ENCODE data around the gene TAF6L. TPM values are rescaled to one million over a fixed set of nuclear protein-coding genes. Genes with fewer than 3 reads are reported as not detected.

Gene TAF6L, protein sequence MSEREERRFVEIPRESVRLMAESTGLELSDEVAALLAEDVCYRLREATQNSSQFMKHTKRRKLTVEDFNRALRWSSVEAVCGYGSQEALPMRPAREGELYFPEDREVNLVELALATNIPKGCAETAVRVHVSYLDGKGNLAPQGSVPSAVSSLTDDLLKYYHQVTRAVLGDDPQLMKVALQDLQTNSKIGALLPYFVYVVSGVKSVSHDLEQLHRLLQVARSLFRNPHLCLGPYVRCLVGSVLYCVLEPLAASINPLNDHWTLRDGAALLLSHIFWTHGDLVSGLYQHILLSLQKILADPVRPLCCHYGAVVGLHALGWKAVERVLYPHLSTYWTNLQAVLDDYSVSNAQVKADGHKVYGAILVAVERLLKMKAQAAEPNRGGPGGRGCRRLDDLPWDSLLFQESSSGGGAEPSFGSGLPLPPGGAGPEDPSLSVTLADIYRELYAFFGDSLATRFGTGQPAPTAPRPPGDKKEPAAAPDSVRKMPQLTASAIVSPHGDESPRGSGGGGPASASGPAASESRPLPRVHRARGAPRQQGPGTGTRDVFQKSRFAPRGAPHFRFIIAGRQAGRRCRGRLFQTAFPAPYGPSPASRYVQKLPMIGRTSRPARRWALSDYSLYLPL
- total RNA-seq (10 to 100 TPM; 18.3 to 42.3 (median 25.9) TPM), polyA plus RNA-seq (10 to 100 TPM; 10.8 to 98.1 (median 41.2) TPM)
- long read RNA-seq, donor 1, transcript TAF6L-201 (11 exons, 2,116 nt), result major isoform, 5 of 57 reads
- long read RNA-seq, donor 1, partial matches to known transcripts, result 17 of 57 reads
- long read RNA-seq, donor 1, other reads (novel, unspliced or antisense), result 34 of 57 reads
- long read RNA-seq, donor 2, partial matches to known transcripts, result 0 of 2 reads
- long read RNA-seq, donor 2, other reads (novel, unspliced or antisense), result 0 of 2 reads
- long read RNA-seq, donor 3, partial matches to known transcripts, result 0 of 2 reads
- long read RNA-seq, donor 3, other reads (novel, unspliced or antisense), result 0 of 2 reads
- long read RNA-seq, donor 4, partial matches to known transcripts, result 1 of 2 reads
- long read RNA-seq, donor 4, other reads (novel, unspliced or antisense), result 1 of 2 reads
- long read RNA-seq, donor 5, transcript TAF6L-201 (11 exons, 2,116 nt), result major isoform, 33 of 70 reads
- long read RNA-seq, donor 5, partial matches to known transcripts, result 5 of 70 reads
- long read RNA-seq, donor 5, other reads (novel, unspliced or antisense), result 32 of 70 reads
- long read RNA-seq, donor 6, partial matches to known transcripts, result 0 of 5 reads
- long read RNA-seq, donor 6, other reads (novel, unspliced or antisense), result 3 of 5 reads
- long read RNA-seq, donor 7, partial matches to known transcripts, result 0 of 1 reads
- long read RNA-seq, donor 7, other reads (novel, unspliced or antisense), result 0 of 1 reads
- long read RNA-seq, donor 8, partial matches to known transcripts, result 149 of 252 reads
- long read RNA-seq, donor 8, other reads (novel, unspliced or antisense), result 102 of 252 reads
- long read RNA-seq, donor 9, partial matches to known transcripts, result 0 of 1 reads
- long read RNA-seq, donor 9, other reads (novel, unspliced or antisense), result 0 of 1 reads
- long read RNA-seq, donor 10, partial matches to known transcripts, result 10 of 11 reads
- long read RNA-seq, donor 10, other reads (novel, unspliced or antisense), result 0 of 11 reads

DNA sequence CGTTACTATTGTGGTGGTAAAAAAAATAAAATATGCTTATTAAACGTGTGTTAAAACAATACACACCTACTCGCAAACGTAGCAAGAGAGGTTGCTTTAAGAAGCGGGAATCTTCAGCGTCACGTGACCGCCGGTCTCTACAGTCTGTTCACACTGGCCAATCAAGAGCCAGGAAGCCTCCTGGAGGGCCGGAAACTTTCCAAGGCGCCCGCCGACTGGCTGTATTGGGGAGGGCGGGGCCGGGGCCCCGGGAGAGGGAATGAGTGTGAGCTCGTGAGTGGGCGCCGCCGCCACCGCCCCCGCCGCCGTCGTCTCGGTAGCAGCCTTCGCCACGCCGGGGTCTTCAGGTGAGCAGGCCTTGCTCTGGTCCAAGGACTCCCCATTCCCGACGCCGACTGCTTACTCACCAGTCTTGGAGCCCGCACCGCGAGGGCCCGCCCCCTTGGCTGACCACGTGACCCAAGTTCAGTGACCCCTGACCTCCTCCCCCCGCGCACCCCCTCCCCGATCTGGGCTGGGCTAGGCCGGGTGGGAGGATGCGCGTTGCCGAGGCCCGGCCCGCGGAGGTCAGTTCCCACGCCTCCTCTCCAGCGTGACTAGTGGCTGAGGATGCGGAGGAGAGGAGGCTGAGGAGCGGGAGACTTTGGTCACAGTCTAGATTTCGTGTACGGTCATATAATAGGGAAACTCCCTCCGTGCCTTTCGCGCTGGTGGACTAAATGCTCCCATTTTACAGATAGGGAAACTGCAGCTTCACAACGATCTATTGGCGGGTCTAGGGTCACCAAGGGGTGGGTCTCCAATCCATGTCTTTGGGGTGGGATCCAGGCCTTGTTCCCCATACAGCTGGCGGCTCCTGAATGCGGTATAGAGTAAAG lies at the start of gene TAF6L:
TAF6L (plus strand) TSS at position 253 of the 878 bp plus-strand sequence. CDS start 4,388 bp downstream, outside the sequence.
- intact Hi-C loops (cut with DNase I), result no loop called here

GRCh38 chr11:62721994-62722393 lies 49.2 kb upstream of the TAF6L start:
- WGBS, 4 donors, result 73 to 85% (median 76%) methylated on average over 7 of the region's 7 CpGs
- intact Hi-C loops (cut with DNase I), result no loop called here
- Histone ChIP-seq H3K4me1 (replicated peaks in 1 of 2) (peaks cover 15 to 24% of the 10 kb centered on the region in 2 donors), H3K27me3 (no peaks in the 10 kb centered on the region), H3K27ac (no peak overlapping the region), H3K36me3 (replicated peaks in 1 of 2) (peaks cover 0 to 71% of the 10 kb centered on the region in 2 donors), H3K4me3 (no peak overlapping the region), H3K9me3 (replicated peaks in 1 of 3) (no peaks in the 10 kb centered on the region)
- TF ChIP-seq CTCF (IDR thresholded peaks at IDR 0.05) (no peak), POLR2A (IDR thresholded peaks at IDR 0.05) (no peak)
- no peak for DNase-seq

More for the DNA sequence above, at the start of gene TAF6L:
- H3K36me3 ChIP-seq (replicated peaks in 1 of 2), result peaks cover 0 to 21% of the 10 kb centered on the region in 2 donors
- TF ChIP-seq POLR2A (IDR thresholded peaks at IDR 0.05) (peak; percentile 8 to 56), CTCF (IDR thresholded peaks at IDR 0.05) (no peak)
- H3K9me3 ChIP-seq (replicated peaks in 1 of 3), result no peaks in the 10 kb centered on the region
- peaks cover 13 to 26% of the 10 kb centered on the region in 2 donors for H3K4me1 ChIP-seq (replicated peaks in 1 of 2)
- WGBS, 4 donors, result 2 to 6% (median 4%) methylated on average over 27 to 60 of the region's 60 CpGs
- H3K27ac ChIP-seq, result peak within 1 kb of the TSS; percentile 73 to 97 (median 93)
- H3K27me3 ChIP-seq, result no peaks in the 10 kb centered on the region
- peak within 1 kb of the TSS in 2 of 4 donors; percentile 21 to 75 for H3K4me3 ChIP-seq
- DNase-seq, result peak; percentile 97 to 99 (median 99)

- peaks cover 15 to 25% of the 10 kb centered on the region in 2 donors for H3K4me1 ChIP-seq (replicated peaks in 1 of 2)
- peaks cover 0 to 50% of the 10 kb centered on the region in 2 donors for H3K36me3 ChIP-seq (replicated peaks in 1 of 2)
- intact Hi-C loops (cut with DNase I), result no loop called here
- DNase-seq, result peak in 1 of 7 donors; percentile 39
- no peak for TF ChIP-seq POLR2A (IDR thresholded peaks at IDR 0.05)
- TF ChIP-seq CTCF (IDR thresholded peaks at IDR 0.05), result no peak
- WGBS, 4 donors, result 25 to 36% (median 31%) methylated on average over 8 of the region's 8 CpGs
- H3K27ac ChIP-seq, result peak overlapping the region in 1 of 5 donors; percentile 13
- peak overlapping the region in 1 of 4 donors; percentile 79 for H3K4me3 ChIP-seq
- H3K9me3 ChIP-seq (replicated peaks in 1 of 3), result no peaks in the 10 kb centered on the region
- no peaks in the 10 kb centered on the region for H3K27me3 ChIP-seq
Observed at GRCh38 chr11:62724171-62724570, 47.0 kb upstream of the TAF6L start.
